Activated CD8-positive, alpha-beta memory T cell treated with anti-CD3 and anti-CD28 coated beads, Interleukin-2, amount 50 U/mL, for 48 hours (primary cell): ENCODE data around the gene PAK1.
"Not testable (repeated sequence)": the region's sequence is repeated elsewhere in the genome, so short reads cannot be mapped to it uniquely, and the experiment has no call there.

Experiments
- DNase-seq: peaks from one replicate; pipeline ENCODE4 v3.0.0-alpha.2; 2020

PAK1 gene

GRCh38 chr11:77301510-77301909, 172.4 kb downstream of the PAK1 start, which contains the start of gene GDPD4:
TSS of gene GDPD4 (minus strand) at chr11:77301686. CDS start at chr11:77285137, 16,549 bp downstream.
- DNase-seq: no peak

DNA sequence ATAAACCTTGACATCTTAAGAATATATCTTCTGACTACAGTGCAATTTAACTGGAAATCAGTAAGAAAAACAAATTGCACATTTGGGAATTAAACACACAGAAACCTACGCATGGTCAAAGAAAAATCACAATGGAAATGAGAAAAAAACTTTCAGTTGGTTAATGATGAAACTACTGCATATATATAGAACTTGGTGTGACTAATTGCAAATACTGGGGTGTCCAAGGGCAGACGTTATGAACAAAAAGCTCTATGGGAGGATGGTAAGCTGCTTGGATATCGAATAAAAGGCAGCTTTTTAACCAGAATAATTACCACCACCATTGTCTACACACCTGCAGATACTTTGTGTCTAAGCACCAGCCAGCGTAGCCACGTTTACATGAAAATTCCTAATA, 173.2 kb downstream of the PAK1 start:
- no peak for DNase-seq

- not testable (repeated sequence) for DNase-seq
Measured at GRCh38 chr11:77300028-77300427, 173.9 kb downstream of the PAK1 start.

GRCh38 chr11:77299528-77299993, 174.3 kb downstream of the PAK1 start:
- no peak for DNase-seq

DNA sequence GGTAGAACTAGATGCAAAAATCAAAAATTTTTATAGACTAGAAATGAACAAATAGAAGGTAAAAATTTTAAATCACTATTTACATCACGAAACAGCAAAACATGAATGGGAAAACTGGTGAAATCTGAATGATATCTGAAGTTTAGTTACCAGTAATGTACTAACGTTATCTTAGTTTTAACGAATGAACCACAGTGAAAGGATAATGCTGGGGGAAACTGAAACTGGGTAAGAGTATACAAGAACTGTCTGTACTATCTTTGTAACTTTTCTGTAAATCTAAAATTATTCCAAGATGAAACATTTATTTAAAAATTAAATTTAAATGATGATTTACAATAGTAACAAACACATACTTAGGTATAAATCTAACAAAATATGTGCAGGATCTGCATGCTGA, 179.9 kb downstream of the PAK1 start:
- DNase-seq: no peak

GRCh38 chr11:77289737-77290136, 184.2 kb downstream of the PAK1 start:
- no peak for DNase-seq

DNA sequence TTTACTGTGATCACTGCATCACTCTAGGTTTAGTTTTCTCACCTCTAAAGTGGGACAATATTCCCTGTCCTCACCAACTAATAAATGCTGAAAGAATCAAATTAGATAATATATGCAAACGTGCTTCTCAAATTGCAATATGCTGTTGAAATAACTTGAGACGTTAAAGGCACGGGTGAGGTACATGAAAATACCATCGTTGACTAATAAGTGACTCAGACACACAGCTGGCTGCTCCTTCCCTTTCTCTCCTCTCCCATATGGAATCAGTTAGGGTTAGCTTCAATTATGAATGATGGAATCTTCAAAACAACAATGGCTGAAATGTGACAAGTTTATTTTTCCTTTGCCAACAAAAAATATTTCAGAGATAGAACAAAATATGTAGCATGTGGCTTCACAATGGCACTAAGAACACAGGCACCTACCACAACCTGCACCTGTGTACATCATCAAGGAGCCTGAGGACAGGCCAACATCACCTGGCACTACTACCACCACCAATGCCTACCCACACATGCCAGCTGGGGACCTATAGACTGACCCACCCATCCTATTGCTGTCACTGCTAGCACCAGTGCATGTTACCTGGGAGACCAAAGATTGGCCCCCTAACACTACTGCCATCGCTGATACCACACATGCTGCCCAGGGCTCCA, 186.2 kb downstream of the PAK1 start:
- no peak for DNase-seq

DNA sequence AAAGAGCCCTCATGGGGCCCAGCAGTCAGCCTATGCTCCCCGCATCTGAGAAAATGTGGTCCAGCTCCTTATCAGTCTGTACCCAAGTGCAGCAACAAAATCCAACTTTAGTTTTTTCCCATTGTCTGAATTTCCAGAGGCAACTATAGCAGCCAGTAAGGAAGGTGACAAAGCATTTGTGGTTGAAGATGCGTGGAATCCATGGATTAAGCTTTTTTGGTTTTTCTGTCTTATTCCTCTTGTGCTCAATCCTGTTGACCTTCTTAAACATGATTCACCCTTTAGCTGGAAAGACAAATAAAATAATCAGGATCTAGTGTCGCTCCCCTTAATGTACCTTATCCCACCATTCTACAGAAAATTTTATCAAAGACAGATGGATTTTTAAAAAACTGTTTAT, 186.8 kb downstream of the PAK1 start:
- DNase-seq: no peak

GRCh38 chr11:77284476-77285468, 189.1 kb downstream of the PAK1 start:
- DNase-seq: no peak

DNA sequence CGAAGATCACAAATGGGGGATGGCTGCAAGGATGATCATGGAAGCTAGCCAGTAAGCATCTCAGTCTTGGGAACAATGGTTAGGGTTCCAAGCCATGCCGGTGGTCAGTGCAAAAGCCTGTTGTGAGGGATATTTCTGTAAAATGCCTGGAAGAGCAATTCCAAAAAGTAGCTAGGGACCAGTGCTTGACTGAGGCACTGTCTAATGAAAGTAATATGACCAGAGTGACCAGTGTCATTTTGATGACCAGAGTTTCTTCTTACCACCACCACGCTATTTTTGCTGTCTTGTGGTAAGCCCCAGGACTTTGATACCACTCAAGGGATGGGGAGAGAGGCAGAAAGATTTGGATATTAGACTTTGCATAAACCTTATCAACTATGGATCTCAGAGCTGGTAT, 190.8 kb downstream of the PAK1 start:
- no peak for DNase-seq

DNA sequence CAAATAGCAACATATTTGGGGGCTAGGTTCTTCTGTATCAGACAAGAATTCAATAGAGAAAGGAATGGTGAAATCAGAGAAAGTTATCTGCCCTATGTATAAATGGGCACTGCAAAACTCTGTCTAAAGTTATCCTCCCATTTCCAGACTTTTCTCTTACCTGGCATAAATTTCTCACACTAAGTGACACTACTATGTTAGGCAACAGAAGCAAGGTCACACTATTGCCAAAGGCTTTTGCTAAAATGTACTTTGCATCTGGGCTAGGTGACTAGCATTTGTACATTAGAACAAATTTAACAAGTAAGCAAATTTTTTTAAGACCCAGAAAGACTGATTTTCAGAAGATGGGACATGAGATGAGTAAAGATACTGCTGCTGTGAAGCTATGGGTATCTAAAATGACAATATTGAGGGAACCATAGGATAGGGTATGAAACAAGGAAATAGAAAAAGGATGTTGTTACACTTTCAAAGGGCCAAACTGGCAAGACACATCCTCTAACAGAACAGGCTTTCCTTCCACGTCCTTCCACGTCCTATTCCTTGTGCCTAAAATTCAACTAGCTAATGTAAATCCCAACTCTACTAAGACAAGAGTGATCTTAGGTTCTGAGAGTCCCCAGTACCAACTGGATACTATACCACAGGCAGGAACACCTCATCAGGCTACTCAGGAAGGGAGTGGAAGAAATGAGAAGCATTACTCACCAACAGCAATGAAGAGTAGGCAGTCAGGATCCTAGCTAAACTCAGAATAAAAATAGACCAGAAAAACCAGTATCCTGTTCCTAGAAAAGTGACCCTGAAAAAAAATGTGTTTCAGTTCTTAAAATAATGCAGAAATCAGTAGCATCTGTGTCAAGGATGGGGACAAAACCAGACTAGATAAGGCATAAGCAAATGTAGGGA, 195.0 kb downstream of the PAK1 start:
- no peak for DNase-seq

- no peak for DNase-seq
Measured at GRCh38 chr11:77276271-77276670, 197.6 kb downstream of the PAK1 start.
